DND-41 (cell line): ENCODE measurements around the gene RCAN1.

Experiments used
- ATAC-seq: fragments of 200-7000 bp; cut with Tn5 transposase; 3 replicates; pipeline ENCODE4 v1.9.1; 2021; ENCODE audit warnings: low read depth; ENCODE audit not compliant: insufficient read depth
- DNase-seq: peaks from one replicate; pipeline ENCODE4 v3.0.0-alpha.2; 2020
- H2AFZ ChIP-seq: 2 replicates; pipeline ENCODE4 v1.6.0; 2012; ENCODE audit warnings: low read depth, low read length
- H3K27ac ChIP-seq: 2 replicates; pipeline ENCODE4 v1.5.1; 2012; ENCODE audit warnings: low read length, inconsistent platforms
- H3K27me3 ChIP-seq: fragments of 200-600 bp; sonication (generic); 2 replicates; pipeline ENCODE4 v1.6.0; 2012; ENCODE audit warnings: low read length, mild to moderate bottlenecking, inconsistent platforms; ENCODE audit not compliant: insufficient read depth, poor library complexity
- H3K36me3 ChIP-seq: 2 replicates; pipeline ENCODE4 v1.5.1; 2012; ENCODE audit warnings: low read length, inconsistent platforms; ENCODE audit not compliant: insufficient read depth
- H3K4me1 ChIP-seq: 2 replicates; pipeline ENCODE4 v1.5.1; 2012; ENCODE audit warnings: mild to moderate bottlenecking, low read length; ENCODE audit not compliant: insufficient read depth
- H3K4me2 ChIP-seq: 2 replicates; pipeline ENCODE4 v1.6.0; 2012; ENCODE audit warnings: mild to moderate bottlenecking, moderate library complexity, low read length, inconsistent platforms; ENCODE audit not compliant: insufficient read depth
- H3K4me3 ChIP-seq, 2 experiments: fragments of 200-600 bp in 1 of 2; shearing (Covaris generic) in 1 of 2; 2 replicates each; pipeline ENCODE4 v1.5.1; 2012 to 2016; ENCODE audit warnings: inconsistent platforms in 2 of 2, low read length in 2 of 2, mild to moderate bottlenecking in 2 of 2, low read depth in 1 of 2, moderate library complexity in 1 of 2
- H3K79me2 ChIP-seq: 2 replicates; pipeline ENCODE4 v1.6.0; 2012; ENCODE audit warnings: low read length, inconsistent platforms; ENCODE audit not compliant: insufficient read depth
- H3K9ac ChIP-seq: 2 replicates; pipeline ENCODE4 v1.6.0; 2012; ENCODE audit warnings: low read depth, mild to moderate bottlenecking, inconsistent platforms, low read length, moderate library complexity
- H3K9me3 ChIP-seq: 2 replicates; pipeline ENCODE4 v1.5.1; 2012; ENCODE audit warnings: low read length, moderate library complexity, mild to moderate bottlenecking, inconsistent platforms; ENCODE audit not compliant: insufficient read depth, severe bottlenecking
- H4K20me1 ChIP-seq: 2 replicates; pipeline ENCODE4 v1.6.0; 2012; ENCODE audit warnings: low read length; ENCODE audit not compliant: insufficient read depth
- EZH2 ChIP-seq: IDR thresholded peaks from 3 replicates; pipeline ENCODE4 v1.6.1; 2012; ENCODE audit warnings: borderline replicate concordance, low read depth, mild to moderate bottlenecking, moderate library complexity, low read length, inconsistent platforms; ENCODE audit not compliant: severe bottlenecking
- TF ChIP-seq, protein P1 (sequence below): IDR thresholded peaks from 2 replicates; pipeline ENCODE4 v1.5.1; 2012; ENCODE audit warnings: borderline replicate concordance, low read length, moderate library complexity, mild to moderate bottlenecking; ENCODE audit not compliant: poor library complexity, severe bottlenecking; ENCODE audit errors: extremely low read depth

Gene RCAN1

GRCh38 chr21:34550182-34550799 lies 64.6 kb downstream of the RCAN1 start:
- no peak overlapping the region for H3K4me2 ChIP-seq
- TF ChIP-seq, protein P1, sequence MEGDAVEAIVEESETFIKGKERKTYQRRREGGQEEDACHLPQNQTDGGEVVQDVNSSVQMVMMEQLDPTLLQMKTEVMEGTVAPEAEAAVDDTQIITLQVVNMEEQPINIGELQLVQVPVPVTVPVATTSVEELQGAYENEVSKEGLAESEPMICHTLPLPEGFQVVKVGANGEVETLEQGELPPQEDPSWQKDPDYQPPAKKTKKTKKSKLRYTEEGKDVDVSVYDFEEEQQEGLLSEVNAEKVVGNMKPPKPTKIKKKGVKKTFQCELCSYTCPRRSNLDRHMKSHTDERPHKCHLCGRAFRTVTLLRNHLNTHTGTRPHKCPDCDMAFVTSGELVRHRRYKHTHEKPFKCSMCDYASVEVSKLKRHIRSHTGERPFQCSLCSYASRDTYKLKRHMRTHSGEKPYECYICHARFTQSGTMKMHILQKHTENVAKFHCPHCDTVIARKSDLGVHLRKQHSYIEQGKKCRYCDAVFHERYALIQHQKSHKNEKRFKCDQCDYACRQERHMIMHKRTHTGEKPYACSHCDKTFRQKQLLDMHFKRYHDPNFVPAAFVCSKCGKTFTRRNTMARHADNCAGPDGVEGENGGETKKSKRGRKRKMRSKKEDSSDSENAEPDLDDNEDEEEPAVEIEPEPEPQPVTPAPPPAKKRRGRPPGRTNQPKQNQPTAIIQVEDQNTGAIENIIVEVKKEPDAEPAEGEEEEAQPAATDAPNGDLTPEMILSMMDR: no peak
- TF ChIP-seq EZH2: no peak
- no peaks in the 10 kb centered on the region for H4K20me1 ChIP-seq
- peaks cover 17% of the 10 kb centered on the region; the same call in 1 of the 2 replicates for H3K79me2 ChIP-seq
- H3K36me3 ChIP-seq: no peaks in the 10 kb centered on the region; the same call in 1 of the 2 replicates
- DNase-seq (no peak), ATAC-seq (no peak)
- H3K4me3 ChIP-seq: no peak overlapping the region
- no peak overlapping the region for H3K27ac ChIP-seq
- H3K4me1 ChIP-seq: no peaks in the 10 kb centered on the region
- H3K9ac ChIP-seq: no peak overlapping the region
- no peaks in the 10 kb centered on the region for H3K9me3 ChIP-seq
- H2AFZ ChIP-seq: no peak overlapping the region
- H3K27me3 ChIP-seq: no peaks in the 10 kb centered on the region

DNA sequence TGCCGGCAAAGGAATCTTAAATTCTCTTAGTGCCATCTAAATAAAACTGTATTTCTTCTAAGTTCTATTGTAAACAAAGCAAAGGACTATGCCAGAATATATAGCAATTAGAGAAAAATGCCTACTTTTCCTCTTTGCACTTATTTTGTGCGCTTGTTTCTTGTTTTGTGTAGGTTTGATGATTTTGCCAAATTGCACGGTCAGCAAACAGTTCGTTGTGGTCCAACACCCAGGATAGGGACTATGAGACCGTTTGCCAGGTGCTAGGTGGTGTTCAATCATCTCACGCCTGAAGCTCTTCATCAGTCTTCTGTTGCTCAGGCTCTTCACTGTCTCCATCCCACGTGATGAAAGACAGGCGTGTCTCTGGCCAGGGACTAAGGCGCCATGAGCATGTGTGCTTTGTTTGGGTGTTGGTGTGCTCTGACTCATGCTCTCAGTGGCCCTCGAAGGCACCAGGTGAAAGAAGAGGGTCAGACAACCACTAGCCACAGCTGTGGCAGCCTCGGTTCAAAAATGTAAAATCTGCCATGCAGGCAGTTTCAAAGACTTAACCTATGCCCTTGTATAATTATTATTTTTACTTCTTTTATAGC lies 66.0 kb downstream of the RCAN1 start:
- no peaks in the 10 kb centered on the region for H4K20me1 ChIP-seq
- no peak overlapping the region for H3K27ac ChIP-seq
- peaks cover 22% of the 10 kb centered on the region; the same call in 1 of the 2 replicates for H3K79me2 ChIP-seq
- no peak overlapping the region for H3K4me2 ChIP-seq
- no peaks in the 10 kb centered on the region for H3K4me1 ChIP-seq
- H2AFZ ChIP-seq: no peak overlapping the region
- H3K4me3 ChIP-seq: no peak overlapping the region
- H3K36me3 ChIP-seq: no peaks in the 10 kb centered on the region; the same call in 1 of the 2 replicates
- no peak for TF ChIP-seq EZH2
- TF ChIP-seq, protein P1: no peak
- no peak overlapping the region for H3K9ac ChIP-seq
- no peak for DNase-seq
- no peaks in the 10 kb centered on the region for H3K27me3 ChIP-seq
- H3K9me3 ChIP-seq: no peaks in the 10 kb centered on the region
- no peak for ATAC-seq

GRCh38 chr21:34546542-34546941 lies 68.4 kb downstream of the RCAN1 start:
- Histone ChIP-seq H3K27ac (no peak overlapping the region), H3K4me1 (no peaks in the 10 kb centered on the region), H3K9me3 (no peaks in the 10 kb centered on the region), H3K9ac (no peak overlapping the region), H3K79me2 (peaks cover 22% of the 10 kb centered on the region; the same call in 1 of the 2 replicates), H3K4me3 (no peak overlapping the region), H3K27me3 (no peaks in the 10 kb centered on the region), H3K36me3 (no peaks in the 10 kb centered on the region; the same call in 1 of the 2 replicates), H4K20me1 (no peaks in the 10 kb centered on the region), H3K4me2 (no peak overlapping the region), H2AFZ (no peak overlapping the region)
- DNase-seq: no peak
- no peak for ATAC-seq
- TF ChIP-seq EZH2: no peak
- TF ChIP-seq, protein P1: no peak
